ENCODE measurements around the gene CYP46A1. TPM values are rescaled to one million over a fixed set of nuclear protein-coding genes. Genes with fewer than 3 reads are reported as not detected.

CYP46A1 gene
- total and polyA plus RNA-seq, 4 donors: 0.33 to 2.5 (median 1.4) TPM

GRCh38 chr14:99647411-99647810 is 36.7 kb upstream of the CYP46A1 start:
- H3K4me1 ChIP-seq (ENCODE audit: control insufficient read depth in 5 of 5, insufficient read depth in 5 of 5, low read length in 5 of 5): peaks cover 0 to 11% (median 8%) of the 10 kb centered on the region in 5 donors
- no peak overlapping the region for H3K27ac ChIP-seq (ENCODE audit: low read depth in 1 of 2, low read length in 1 of 2)
- H3K9me3 ChIP-seq (ENCODE audit: control insufficient read depth in 4 of 4, insufficient read depth in 3 of 4, low read length in 3 of 4): peaks cover 0 to 1% (median 0%) of the 10 kb centered on the region in 4 donors
- 82 to 83% methylated on average over 7 of the region's 7 CpGs for WGBS, 2 donors
- ATAC-seq (ENCODE audit: insufficient read depth, low FRiP score) (no peak), DNase-seq (no peak)
- no peak overlapping the region for H3K9ac ChIP-seq (ENCODE audit: insufficient read depth in 1 of 2, low read length in 2 of 2)
- H3K36me3 ChIP-seq (ENCODE audit: control insufficient read depth in 4 of 4, insufficient read depth in 4 of 4, low read length in 4 of 4): no peaks in the 10 kb centered on the region
- TF ChIP-seq CTCF (IDR thresholded peaks at IDR 0.05; ENCODE audit: control extremely low read depth, extremely low read depth): no peak
- no peak overlapping the region for H3K4me3 ChIP-seq
- H3K27me3 ChIP-seq (ENCODE audit: control insufficient read depth in 3 of 3, insufficient read depth in 3 of 3, low read length in 2 of 3): peaks cover 0 to 3% (median 0%) of the 10 kb centered on the region in 3 donors

GRCh38 chr14:99648027-99648784 is 35.9 kb upstream of the CYP46A1 start:
- Histone ChIP-seq H3K36me3 (ENCODE audit: control insufficient read depth in 4 of 4, insufficient read depth in 4 of 4, low read length in 4 of 4) (no peaks in the 10 kb centered on the region), H3K27ac (ENCODE audit: low read depth in 1 of 2, low read length in 1 of 2) (no peak overlapping the region), H3K4me1 (ENCODE audit: control insufficient read depth in 5 of 5, insufficient read depth in 5 of 5, low read length in 5 of 5) (peaks cover 0 to 11% (median 8%) of the 10 kb centered on the region in 5 donors), H3K9me3 (ENCODE audit: control insufficient read depth in 4 of 4, insufficient read depth in 3 of 4, low read length in 3 of 4) (peaks cover 0 to 3% (median 0%) of the 10 kb centered on the region in 4 donors), H3K4me3 (no peak overlapping the region), H3K9ac (ENCODE audit: insufficient read depth in 1 of 2, low read length in 2 of 2) (no peak overlapping the region), H3K27me3 (ENCODE audit: control insufficient read depth in 3 of 3, insufficient read depth in 3 of 3, low read length in 2 of 3) (peaks cover 0 to 3% (median 0%) of the 10 kb centered on the region in 3 donors)
- TF ChIP-seq CTCF (IDR thresholded peaks at IDR 0.05; ENCODE audit: control extremely low read depth, extremely low read depth): no peak
- 85 to 88% methylated on average over 8 of the region's 8 CpGs for WGBS, 2 donors
- DNase-seq: no peak
- no peak for ATAC-seq (ENCODE audit: insufficient read depth, low FRiP score)

GRCh38 chr14:99649219-99649618 is 34.9 kb upstream of the CYP46A1 start:
- Histone ChIP-seq H3K9me3 (ENCODE audit: control insufficient read depth in 4 of 4, insufficient read depth in 3 of 4, low read length in 3 of 4) (peaks cover 0 to 3% (median 0%) of the 10 kb centered on the region in 4 donors), H3K27ac (ENCODE audit: low read depth in 1 of 2, low read length in 1 of 2) (no peak overlapping the region), H3K9ac (ENCODE audit: insufficient read depth in 1 of 2, low read length in 2 of 2) (no peak overlapping the region), H3K27me3 (ENCODE audit: control insufficient read depth in 3 of 3, insufficient read depth in 3 of 3, low read length in 2 of 3) (peaks cover 0 to 3% (median 0%) of the 10 kb centered on the region in 3 donors), H3K4me1 (ENCODE audit: control insufficient read depth in 5 of 5, insufficient read depth in 5 of 5, low read length in 5 of 5) (peaks cover 0 to 11% (median 8%) of the 10 kb centered on the region in 5 donors), H3K36me3 (ENCODE audit: control insufficient read depth in 4 of 4, insufficient read depth in 4 of 4, low read length in 4 of 4) (no peaks in the 10 kb centered on the region), H3K4me3 (no peak overlapping the region)
- 83 to 95% methylated on average over 8 of the region's 8 CpGs for WGBS, 2 donors
- no peak for ATAC-seq (ENCODE audit: insufficient read depth, low FRiP score)
- DNase-seq: no peak
- TF ChIP-seq CTCF (IDR thresholded peaks at IDR 0.05; ENCODE audit: control extremely low read depth, extremely low read depth): no peak

Data from lung (tissue), 12 donors.